Measurements from ENCODE around the gene ABCD1. TPM values are rescaled to one million over a fixed set of nuclear protein-coding genes. Genes with fewer than 3 reads are reported as not detected.
"Not testable (repeated sequence)": the region's sequence is repeated elsewhere in the genome, so short reads cannot be mapped to it uniquely, and the experiment has no call there.

The ABCD1 gene
- total and polyA plus RNA-seq, 3 experiments from 2014 or later = 3.4 to 4.1 (median 3.9) TPM

- H3K4me3 ChIP-seq (ENCODE audit: low read length); H3K27ac Mint-ChIP-seq; H3K27ac ChIP-seq (ENCODE audit: low read depth, low read length); DNase-seq; POLR2A ChIA-PET; H3K9me3 Mint-ChIP-seq; H3K9me3 ChIP-seq (ENCODE audit: low read length); H3K36me3 ChIP-seq (ENCODE audit: insufficient read depth, low read length); H3K27me3 ChIP-seq (ENCODE audit: insufficient read depth, low read length, poor library complexity, severe bottlenecking); H3K36me3 Mint-ChIP-seq; CTCF ChIA-PET: not testable (repeated sequence)
- Mint-ChIP-seq H3K4me3 (peak overlapping the region in 1 of 7 donors; percentile 28), H3K27me3 (peaks cover 3 to 22% of the 10 kb centered on the region in 2 donors), H3K4me1 (peaks cover 12 to 19% (median 13%) of the 10 kb centered on the region in 3 donors)
- peaks cover 15% of the 10 kb centered on the region for H3K4me1 ChIP-seq (ENCODE audit: insufficient read depth, low read length)
These were observed 18.3 kb downstream of the ABCD1 start for GRCh38 chrX:153742796-153743467.

GRCh38 chrX:153743468-153744209 is 19.0 kb downstream of the ABCD1 start:
- H3K4me1 Mint-ChIP-seq = peaks cover 12 to 19% (median 13%) of the 10 kb centered on the region in 3 donors
- POLR2A ChIA-PET; H3K9me3 Mint-ChIP-seq; H3K27me3 ChIP-seq (ENCODE audit: insufficient read depth, low read length, poor library complexity, severe bottlenecking); H3K36me3 Mint-ChIP-seq; H3K9me3 ChIP-seq (ENCODE audit: low read length); H3K27ac Mint-ChIP-seq; DNase-seq; H3K36me3 ChIP-seq (ENCODE audit: insufficient read depth, low read length); H3K4me3 Mint-ChIP-seq; H3K4me3 ChIP-seq (ENCODE audit: low read length): not testable (repeated sequence)
- H3K27ac ChIP-seq (ENCODE audit: low read depth, low read length) = peak overlapping the region; percentile 38
- H3K27me3 Mint-ChIP-seq = peaks cover 3 to 19% of the 10 kb centered on the region in 2 donors
- H3K4me1 ChIP-seq (ENCODE audit: insufficient read depth, low read length) = peaks cover 15% of the 10 kb centered on the region
- CTCF ChIA-PET = interaction anchor here (1.0 kb wide), 1 partner anchor 204 kb away, joined by 3 read pairs; no protein-coding TSS in a partner anchor

GRCh38 chrX:153744210-153745066 is 19.8 kb downstream of the ABCD1 start:
- Histone ChIP-seq H3K4me1 (ENCODE audit: insufficient read depth, low read length) (peaks cover 13% of the 10 kb centered on the region), H3K27me3 (ENCODE audit: insufficient read depth, low read length, poor library complexity, severe bottlenecking) (no peaks in the 10 kb centered on the region), H3K9me3 (ENCODE audit: low read length) (no peaks in the 10 kb centered on the region), H3K4me3 (ENCODE audit: low read length) (no peak overlapping the region), H3K27ac (ENCODE audit: low read depth, low read length) (peak overlapping the region; percentile 38), H3K36me3 (ENCODE audit: insufficient read depth, low read length) (no peaks in the 10 kb centered on the region)
- H3K27ac Mint-ChIP-seq = no peak overlapping the region
- no peak overlapping the region for H3K4me3 Mint-ChIP-seq
- DNase-seq = no peak
- peaks cover 0 to 4% (median 0%) of the 10 kb centered on the region in 3 donors for H3K36me3 Mint-ChIP-seq
- H3K4me1 Mint-ChIP-seq = peaks cover 11 to 19% (median 12%) of the 10 kb centered on the region in 3 donors
- no peaks in the 10 kb centered on the region for H3K9me3 Mint-ChIP-seq
- peaks cover 3 to 20% of the 10 kb centered on the region in 2 donors for H3K27me3 Mint-ChIP-seq
- POLR2A ChIA-PET = no interaction called here
- CTCF ChIA-PET = interaction anchor here (1.0 kb wide), 1 partner anchor 203 kb away, joined by 3 read pairs; no protein-coding TSS in a partner anchor

- H3K4me3 Mint-ChIP-seq; POLR2A ChIA-PET; H3K27me3 ChIP-seq (ENCODE audit: insufficient read depth, low read length, poor library complexity, severe bottlenecking); H3K27ac Mint-ChIP-seq; DNase-seq; H3K36me3 ChIP-seq (ENCODE audit: insufficient read depth, low read length); H3K9me3 Mint-ChIP-seq; H3K36me3 Mint-ChIP-seq; H3K27ac ChIP-seq (ENCODE audit: low read depth, low read length); H3K9me3 ChIP-seq (ENCODE audit: low read length); H3K4me3 ChIP-seq (ENCODE audit: low read length); H3K4me1 ChIP-seq (ENCODE audit: insufficient read depth, low read length): not testable (repeated sequence)
- peaks cover 3 to 20% of the 10 kb centered on the region in 2 donors for H3K27me3 Mint-ChIP-seq
- H3K4me1 Mint-ChIP-seq = peaks cover 9 to 15% (median 10%) of the 10 kb centered on the region in 3 donors
- CTCF ChIA-PET = interaction anchor here (1.0 kb wide), 1 partner anchor 202 kb away, joined by 3 read pairs; no protein-coding TSS in a partner anchor
These were observed 20.4 kb downstream of the ABCD1 start for GRCh38 chrX:153745067-153745433.

- H3K36me3 ChIP-seq (ENCODE audit: insufficient read depth, low read length) = no peaks in the 10 kb centered on the region
- Mint-ChIP-seq H3K4me3 (no peak overlapping the region), H3K4me1 (peaks cover under 1 to 5% (median under 1%) of the 10 kb centered on the region in 3 donors), H3K27me3 (peaks cover 3 to 15% of the 10 kb centered on the region in 2 donors), H3K36me3 (peaks cover 0 to 3% (median 0%) of the 10 kb centered on the region in 3 donors), H3K27ac (no peak overlapping the region), H3K9me3 (no peaks in the 10 kb centered on the region)
- no peaks in the 10 kb centered on the region for H3K9me3 ChIP-seq (ENCODE audit: low read length)
- H3K27ac ChIP-seq (ENCODE audit: low read depth, low read length) = no peak overlapping the region
- DNase-seq = no peak
- no peaks in the 10 kb centered on the region for H3K27me3 ChIP-seq (ENCODE audit: insufficient read depth, low read length, poor library complexity, severe bottlenecking)
- CTCF ChIA-PET = no interaction called here
- H3K4me1 ChIP-seq (ENCODE audit: insufficient read depth, low read length) = no peaks in the 10 kb centered on the region
- no peak overlapping the region for H3K4me3 ChIP-seq (ENCODE audit: low read length)
- POLR2A ChIA-PET = interaction anchor here (0.7 kb wide), 1 partner anchor 200 kb away, joined by 4 read pairs; no protein-coding TSS in a partner anchor
These were observed 21.7 kb downstream of the ABCD1 start for GRCh38 chrX:153746359-153746758.

GRCh38 chrX:153746991-153747390 is 22.3 kb downstream of the ABCD1 start:
- POLR2A ChIA-PET = interaction anchor here (0.7 kb wide), 1 partner anchor 200 kb away, joined by 4 read pairs; no protein-coding TSS in a partner anchor

GRCh38 chrX:153749017-153749416 is 24.4 kb downstream of the ABCD1 start:
- CTCF ChIA-PET; H3K9me3 ChIP-seq (ENCODE audit: low read length); H3K4me3 Mint-ChIP-seq; H3K4me3 ChIP-seq (ENCODE audit: low read length); H3K4me1 ChIP-seq (ENCODE audit: insufficient read depth, low read length); H3K27me3 ChIP-seq (ENCODE audit: insufficient read depth, low read length, poor library complexity, severe bottlenecking); H3K4me1 Mint-ChIP-seq; H3K9me3 Mint-ChIP-seq; H3K36me3 Mint-ChIP-seq; POLR2A ChIA-PET; DNase-seq; H3K36me3 ChIP-seq (ENCODE audit: insufficient read depth, low read length); H3K27ac ChIP-seq (ENCODE audit: low read depth, low read length); H3K27ac Mint-ChIP-seq: not testable (repeated sequence)
- H3K27me3 Mint-ChIP-seq = peaks cover 3 to 11% of the 10 kb centered on the region in 2 donors

More at GRCh38 chrX:153746991-153747390, 22.3 kb downstream of the ABCD1 start:
- H3K9me3 ChIP-seq (ENCODE audit: low read length); H3K27ac ChIP-seq (ENCODE audit: low read depth, low read length); H3K27ac Mint-ChIP-seq; H3K4me1 Mint-ChIP-seq; H3K4me1 ChIP-seq (ENCODE audit: insufficient read depth, low read length); DNase-seq; CTCF ChIA-PET; H3K36me3 Mint-ChIP-seq; H3K4me3 Mint-ChIP-seq; H3K4me3 ChIP-seq (ENCODE audit: low read length); H3K36me3 ChIP-seq (ENCODE audit: insufficient read depth, low read length); H3K9me3 Mint-ChIP-seq; H3K27me3 ChIP-seq (ENCODE audit: insufficient read depth, low read length, poor library complexity, severe bottlenecking): not testable (repeated sequence)
- H3K27me3 Mint-ChIP-seq = peaks cover 3 to 13% of the 10 kb centered on the region in 2 donors
